GM21528 (cell line): ENCODE results near the gene STK39.

Experiments
- ATAC-seq: cut with Tn5 transposase; IDR thresholded peaks from one replicate; pipeline ENCODE4 v1.9.1; 2021; ENCODE audit warnings: mild to moderate bottlenecking, moderate library complexity; ENCODE audit not compliant: unreplicated experiment, low FRiP score

The STK39 gene

DNA sequence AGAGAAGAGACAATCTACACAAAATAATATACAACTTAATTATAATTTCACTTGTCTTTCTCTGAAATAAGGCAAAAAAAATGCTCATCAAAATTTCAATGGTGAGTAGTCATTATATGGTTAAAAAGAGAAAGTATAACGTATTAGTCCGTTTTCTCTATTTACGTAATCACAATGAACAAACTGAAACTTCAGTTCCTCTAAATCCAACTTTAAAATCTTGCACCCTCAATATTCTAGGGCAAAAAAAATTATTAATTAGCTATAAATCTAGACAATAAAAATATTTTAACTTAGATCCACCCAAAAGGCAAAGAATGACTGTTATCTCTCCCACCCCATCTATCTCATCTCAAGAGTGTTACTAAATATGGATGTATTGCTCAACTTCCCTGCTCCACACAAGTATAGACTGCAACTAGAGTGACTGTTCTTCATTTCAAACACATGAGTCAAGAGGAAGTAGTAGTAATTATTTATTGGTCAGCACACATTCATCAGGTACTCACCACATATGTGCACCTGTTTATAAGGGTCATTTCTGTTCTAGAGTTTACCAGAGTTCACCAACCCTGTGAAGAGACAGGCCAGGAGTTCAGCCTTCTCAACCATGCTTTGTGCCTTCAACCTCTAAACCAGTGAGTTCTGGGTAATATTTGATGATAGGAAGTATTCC lies 36.4 kb downstream of the STK39 start:
- ATAC-seq: no peak

DNA sequence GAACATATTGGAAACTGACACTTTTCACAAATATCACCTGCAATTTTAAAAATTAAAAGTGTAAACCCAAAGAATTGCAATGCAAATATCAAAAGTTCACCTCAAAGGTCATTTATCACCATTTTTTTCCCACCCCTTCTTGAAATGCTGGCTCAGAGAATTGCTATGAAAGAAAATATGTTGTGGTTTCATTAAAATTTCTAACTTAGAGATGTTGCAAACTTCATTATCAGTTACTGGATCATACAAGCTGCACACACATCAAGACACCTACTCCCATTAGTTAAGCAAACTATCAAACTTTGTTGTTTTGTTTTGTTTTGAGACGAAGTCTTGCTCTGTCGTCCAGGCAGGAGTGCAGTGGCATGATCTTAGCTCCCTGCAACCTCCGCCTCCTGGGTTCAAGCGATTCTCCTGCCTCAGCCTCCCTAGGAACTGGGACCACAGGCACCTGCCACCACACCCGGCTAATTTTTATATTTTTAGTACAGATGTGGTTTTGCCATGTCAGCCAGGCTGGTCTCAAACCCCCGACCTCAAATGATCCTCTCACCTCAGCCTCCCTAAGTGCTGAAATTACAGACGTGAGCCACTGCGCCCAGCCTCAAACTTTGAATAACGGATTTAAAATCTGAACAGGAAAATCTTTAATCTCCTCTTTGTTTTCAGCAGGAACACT lies 37.0 kb downstream of the STK39 start:
- no peak for ATAC-seq

DNA sequence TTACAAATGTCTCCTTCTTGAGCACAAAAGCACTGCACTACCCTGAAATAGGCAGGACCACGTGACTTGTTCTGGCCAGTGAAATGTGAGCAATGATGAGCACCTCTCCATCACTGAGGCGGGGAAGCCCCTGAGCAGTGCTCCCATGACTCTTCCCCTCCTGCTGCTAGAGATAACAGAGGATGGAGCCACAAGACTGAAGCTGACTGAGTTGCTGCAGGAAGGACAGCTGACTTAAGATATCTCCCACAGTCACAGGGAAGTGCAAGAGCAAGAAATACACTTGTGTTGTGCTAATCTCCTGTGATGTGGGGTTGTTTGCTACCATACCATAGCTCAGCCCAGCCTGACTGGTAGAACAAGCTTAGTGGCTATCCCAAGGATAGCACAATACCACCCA lies 38.7 kb downstream of the STK39 start:
- ATAC-seq: no peak

DNA sequence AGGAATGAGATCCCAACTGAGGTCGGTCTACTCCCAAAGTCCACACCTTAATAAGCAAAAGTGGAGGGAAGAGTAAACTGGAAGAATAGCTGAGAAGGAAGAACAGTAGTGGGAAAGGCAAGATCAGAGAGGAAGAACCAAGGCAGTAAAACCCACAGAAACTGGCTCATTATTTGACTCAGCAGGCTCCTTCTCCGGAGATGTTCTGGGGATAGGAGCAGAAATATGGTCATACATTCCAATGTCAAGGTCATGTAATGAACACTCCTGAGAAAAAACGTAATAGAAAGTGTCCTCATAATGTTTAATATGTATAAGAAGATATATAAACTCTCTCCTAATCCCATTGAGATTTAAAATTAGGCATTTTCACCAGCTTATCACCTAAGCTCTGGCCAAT lies 39.5 kb downstream of the STK39 start:
- no peak for ATAC-seq

DNA sequence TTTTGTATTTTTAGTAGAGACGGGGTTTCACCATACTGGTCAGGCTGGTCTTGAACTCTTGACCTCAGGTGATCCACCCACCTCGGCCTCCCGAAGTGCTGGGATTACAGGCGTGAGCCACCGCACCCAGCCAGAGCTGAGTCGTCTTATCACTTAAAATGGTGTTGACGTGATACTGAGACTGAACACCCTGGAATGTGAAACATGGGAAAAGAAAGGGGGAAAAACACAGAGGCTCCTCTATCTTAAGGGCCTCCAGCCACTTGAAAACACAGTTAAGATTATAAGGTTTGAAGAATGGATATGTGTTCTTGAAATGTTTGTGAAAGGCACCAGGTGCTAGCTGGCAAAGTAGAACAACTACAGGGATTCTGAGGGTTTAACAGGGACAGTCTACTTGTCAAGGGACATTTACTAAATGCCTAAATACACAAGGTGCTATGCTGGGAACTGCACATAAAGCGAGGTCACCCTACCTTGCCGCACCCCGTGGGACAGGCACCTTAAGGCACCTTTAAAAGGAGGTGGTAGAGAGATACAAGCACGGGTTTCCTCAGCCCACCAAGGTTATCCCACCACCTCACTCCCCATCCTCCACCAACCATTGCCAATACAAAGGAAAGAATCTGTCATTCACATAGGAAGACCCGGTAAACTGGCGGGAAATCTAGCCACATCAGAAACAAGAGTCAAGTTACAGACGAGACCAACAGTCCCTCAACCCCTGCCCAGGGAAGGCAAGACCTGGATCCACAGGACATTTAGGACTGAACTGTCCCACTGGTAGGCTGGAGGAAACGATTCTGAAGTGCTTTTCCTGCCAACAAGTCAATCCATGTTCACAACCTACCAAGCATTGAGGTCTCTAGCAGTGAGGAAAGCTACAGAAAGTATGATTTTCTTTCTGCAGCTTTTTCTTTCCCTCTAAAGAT lies 43.4 kb downstream of the STK39 start:
- ATAC-seq: no peak

DNA sequence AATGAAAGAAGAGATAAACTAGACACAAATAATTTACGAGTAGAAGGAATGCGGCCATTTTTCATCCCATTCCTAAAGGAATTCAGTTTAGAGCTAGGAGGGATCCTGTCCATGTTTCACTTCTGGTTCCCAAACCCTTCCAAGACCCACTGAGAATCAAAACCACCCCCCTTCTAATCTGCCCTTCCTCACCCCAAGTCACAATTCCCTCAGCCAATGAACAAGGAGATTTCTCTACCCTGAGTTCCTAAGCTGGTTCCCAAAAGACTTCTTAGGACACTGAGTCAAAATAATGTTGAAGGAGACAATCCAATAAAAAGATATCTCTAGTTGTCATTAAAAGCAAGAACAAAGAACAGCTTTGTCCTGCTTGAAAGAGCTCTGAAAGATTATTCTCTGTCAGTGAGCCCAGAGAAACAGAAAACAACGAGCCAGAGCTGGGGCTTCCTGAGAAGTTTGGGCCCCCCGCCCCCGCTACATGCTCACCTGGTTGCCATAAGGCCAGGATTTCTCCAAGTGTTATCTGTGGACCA lies 45.7 kb downstream of the STK39 start:
- no peak for ATAC-seq

DNA sequence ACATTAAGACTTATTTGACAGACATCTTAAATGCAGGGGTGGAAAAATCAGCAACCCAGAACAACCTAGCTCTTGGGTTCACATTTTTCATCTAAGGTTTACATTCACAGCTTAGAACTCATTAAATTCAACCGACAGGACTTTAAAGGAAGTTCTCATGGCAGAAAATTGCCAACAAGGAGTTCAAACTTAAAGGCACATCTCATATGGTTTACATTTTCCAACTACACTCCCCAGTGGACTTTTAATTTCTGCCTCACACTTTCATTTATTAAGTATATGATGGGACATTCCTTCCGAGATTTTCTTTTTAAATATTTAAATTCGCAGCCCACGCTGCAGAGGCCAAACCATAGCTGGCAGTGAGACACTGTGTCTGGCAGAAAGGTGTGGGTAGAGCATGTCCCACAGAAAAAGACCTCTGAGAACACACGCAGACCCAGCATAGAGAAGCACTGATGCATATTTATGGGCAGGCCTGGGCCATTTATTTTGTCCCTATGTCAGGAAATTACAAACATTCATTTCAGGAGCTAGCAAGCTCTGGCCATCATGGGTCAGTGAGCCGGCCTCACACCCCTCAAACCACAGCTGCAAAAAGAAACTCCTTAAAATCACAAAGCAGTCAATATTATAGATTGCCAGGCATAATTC lies 46.3 kb downstream of the STK39 start:
- ATAC-seq: no peak

DNA sequence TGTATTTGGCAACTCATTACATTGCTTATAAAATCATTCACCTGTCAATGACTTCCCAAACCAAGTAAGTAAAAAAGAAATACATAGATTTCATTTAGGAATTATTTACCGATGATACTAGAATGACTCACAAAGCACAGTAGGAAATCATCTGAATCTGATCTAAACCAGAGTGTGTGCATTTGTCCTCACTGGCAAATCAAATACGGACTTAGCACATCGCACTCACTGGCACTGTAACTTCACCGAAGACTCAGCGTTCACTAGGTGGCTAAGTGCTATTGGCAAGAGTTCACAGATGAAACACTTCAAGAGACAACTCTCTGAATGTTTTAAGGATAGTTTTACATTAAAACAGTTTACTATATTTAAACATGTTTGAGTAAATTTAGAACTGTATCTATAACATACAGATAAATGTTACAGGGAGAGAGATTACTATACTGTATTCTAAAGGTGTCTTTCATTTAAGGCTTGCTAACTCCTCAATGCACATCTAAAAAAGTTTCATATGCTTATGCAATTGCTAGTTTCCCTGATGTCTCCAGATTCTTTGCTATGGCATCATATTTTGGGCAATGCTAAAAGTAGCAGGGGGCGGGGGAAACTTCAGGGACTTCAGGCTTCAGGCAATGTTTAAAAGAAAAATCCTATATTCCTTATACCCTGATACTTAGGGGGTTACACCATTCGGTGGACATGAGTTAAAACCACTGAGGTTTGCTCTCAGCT lies 48.8 kb downstream of the STK39 start:
- no peak for ATAC-seq

DNA sequence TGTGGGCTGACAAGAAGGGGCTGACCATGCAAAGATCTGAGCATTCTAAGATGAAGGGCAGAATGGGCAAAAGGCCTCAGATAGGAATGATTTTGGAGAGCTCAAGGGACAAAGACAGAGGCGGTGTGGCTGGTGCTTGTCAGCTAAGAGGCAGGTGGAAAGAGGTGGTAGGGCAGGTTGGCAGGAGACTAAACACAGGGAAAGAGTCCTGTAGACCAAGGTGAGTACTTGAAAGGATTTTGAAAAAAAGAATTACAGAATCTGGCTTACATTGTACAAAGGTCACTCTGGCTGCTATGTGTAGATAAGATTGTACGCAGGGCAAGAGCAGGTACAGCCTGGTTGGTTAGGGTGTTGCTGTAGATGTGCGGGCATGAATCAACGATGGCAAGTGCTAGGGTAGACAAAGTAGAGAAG lies 50.6 kb downstream of the STK39 start:
- ATAC-seq: no peak

DNA sequence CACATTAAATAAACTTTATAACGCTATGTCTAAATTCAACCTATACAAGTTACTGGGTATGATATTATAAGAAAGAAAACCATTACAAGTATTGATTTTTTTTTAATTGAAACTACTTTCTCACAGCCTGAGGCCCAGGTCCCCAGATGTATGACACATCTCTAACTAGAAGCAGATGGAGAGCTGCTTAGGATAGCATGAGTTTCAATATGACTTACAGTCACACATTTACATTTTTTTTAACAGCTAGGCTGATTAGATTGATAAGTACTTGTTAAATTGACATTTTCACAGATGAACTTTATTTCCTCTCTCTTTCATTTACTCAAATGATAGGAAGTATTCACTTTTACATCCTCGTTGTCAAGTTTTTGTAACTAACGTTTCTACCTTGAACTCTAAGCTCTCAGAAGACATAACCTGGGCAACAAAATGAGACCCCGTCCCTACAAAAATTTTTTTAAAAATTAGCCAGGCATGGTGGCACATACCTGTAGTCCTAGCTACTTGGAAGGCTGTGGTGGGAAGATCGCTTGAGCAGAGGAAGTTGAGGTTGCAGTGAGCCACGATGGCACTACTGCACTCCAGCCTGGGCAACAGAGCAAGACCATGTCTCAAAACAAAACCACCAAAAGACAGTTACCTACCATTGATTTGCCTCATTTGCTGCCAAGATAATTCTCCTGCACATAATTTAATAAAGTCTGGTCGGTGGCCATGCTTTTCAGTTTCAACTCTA lies 52.4 kb downstream of the STK39 start:
- peak; percentile 95 for ATAC-seq

DNA sequence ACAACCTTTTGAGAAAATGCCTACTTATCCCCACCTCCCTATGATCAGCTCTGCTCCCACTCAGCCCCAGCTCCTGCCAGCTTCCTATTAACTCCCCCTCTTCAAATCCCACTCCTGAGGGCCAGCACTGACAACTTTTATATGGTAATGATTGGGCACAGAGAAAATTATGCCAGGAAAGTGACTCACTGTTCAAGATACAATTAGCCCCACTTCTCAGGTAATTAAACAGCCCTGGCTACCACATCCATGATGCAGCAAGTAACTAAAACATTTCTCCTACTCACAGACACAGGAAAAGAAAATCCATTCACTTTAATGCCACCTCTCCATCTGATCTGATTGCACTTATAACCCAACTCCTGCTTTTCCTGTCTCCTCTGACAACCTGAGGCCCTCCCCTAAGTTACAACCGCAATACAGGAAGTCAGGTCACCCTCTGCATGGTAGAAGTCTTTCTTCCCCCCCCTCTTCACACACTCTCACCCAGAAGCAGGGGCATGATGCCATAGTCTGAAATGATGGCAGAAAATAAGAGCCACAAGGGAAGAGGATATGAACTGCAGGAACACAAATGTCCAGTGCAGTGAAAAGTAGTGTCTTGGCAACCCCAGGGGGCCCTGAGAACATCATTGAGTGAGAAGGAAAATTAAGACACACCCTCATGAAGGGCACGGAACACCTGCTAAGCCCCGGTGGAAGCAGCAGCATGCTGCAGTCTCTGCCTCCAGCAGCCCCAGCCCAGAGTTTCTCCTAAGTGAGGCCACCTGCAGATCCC lies 54.4 kb downstream of the STK39 start:
- no peak for ATAC-seq

DNA sequence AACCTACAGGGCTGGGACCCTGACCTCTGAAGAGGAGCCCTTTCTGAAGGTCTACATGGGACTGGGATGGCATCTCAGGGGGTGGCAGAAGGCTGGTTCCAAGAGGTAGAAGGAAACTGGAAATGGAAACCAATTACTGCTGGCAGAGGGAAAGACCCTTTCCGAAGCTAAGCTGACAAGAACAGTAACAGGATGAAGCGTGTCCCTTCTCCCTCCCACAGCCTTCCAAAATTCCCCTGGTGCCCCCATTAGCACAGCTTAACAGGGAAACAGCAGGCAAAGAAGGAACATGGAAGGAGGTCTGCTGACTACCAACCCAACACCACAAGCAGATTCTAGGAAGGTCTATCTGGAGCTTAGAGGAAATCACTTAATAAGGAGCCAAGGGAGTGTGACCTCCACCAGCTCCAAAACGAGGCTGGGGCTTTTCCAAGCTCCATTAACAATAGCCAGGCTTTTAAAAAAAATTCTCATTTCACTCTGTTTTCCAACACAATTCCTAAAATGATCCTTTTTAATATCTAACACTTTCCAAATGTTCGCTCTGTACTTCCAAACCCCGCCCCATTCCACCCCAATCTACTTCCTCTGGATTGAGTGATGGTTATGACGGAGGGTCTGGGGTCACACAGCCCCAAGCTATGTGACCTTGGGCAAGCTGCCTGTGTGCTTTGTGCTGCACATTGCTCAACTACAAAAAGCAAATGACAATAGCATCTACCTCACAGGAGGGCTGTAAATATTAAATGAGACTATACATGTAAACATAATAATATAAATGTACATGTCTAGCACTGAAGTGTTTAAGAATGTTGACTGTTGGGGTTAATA lies 55.2 kb downstream of the STK39 start:
- ATAC-seq: no peak

DNA sequence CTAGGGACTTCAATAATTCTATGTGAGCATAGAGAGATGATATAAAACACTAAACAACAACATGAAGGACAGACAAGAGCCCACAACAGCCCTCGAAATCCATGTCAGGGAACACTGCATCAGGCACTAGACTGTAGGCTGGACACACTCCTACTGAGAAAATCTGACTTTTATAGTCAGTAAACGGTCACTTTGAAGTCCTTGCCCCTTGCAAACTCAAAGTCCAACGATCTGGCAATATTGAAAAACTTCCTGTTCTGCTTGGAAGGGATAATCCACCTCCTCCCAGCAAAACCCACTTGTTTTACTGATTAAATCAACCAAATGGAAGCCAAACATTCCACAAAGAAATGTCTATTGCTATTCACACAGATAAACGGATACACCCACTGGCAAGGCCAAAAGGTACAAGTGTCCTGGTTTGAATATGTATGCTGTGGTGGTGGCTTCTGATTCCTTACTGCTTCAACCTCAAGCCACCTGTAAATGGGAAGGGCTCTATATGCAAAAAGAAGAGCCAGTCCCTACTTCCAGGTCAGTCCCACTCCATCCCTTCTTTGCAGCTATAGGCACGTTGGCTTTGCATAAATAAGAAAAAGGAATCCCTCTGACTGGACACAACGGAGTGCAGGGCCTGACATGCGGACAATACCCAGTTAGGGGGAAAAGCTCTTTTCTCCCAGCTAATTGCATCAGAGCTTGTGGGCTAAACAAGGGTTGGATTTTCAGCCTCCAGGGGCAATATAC lies 56.6 kb downstream of the STK39 start:
- no peak for ATAC-seq

DNA sequence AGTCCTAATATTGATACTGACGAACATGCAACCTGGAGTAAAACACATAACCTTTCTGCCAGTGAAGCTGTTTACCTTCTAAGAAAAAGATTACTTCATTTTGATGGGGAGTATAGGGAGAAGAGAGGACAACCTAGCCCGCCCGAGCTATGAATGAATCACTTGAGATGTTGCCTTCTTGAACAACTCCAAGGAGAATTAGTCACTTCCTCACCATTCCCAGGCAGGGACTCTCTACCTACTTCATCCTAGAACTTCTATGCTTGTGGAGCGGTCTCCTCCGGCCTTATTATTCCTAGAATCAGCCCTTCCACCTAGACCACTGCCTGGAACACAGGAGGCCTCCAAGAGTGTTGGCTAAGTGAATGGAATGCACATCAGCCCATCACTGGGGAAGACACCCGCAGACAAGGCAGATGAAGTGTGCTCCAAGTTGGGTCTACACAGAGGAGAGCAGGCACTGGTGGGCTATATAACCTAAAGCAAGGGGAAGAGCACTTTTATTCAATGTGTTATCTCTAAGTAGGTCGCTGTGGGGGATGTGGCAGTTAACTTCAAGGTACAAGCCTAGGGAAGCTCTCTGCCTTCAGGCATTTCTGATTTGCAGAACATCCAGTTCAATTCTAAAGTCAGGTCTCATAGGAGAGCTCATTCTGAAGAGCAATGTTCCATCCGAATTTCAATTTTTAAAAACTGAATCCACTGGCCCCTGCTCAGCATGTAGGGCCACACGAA lies 57.4 kb downstream of the STK39 start:
- no peak for ATAC-seq

DNA sequence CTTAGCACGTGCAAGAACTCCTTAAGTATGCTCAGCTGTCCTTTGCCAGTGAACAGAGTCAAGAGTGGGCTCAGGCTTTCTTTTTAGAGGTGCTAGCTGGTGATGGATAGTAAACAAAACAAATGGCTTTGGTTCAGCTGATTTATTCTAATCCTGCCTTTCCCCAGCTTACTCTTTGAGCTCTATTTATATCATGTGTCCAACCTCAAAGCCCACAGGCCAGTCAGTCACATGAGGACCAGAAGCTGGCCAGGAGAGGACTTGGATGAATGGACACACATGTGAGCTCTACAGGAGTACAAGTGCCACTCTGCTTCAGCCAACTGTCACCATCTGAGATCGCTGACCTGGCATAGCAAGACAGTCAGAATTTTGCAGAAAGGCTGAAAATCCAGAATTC lies 59.4 kb downstream of the STK39 start:
- no peak for ATAC-seq

DNA sequence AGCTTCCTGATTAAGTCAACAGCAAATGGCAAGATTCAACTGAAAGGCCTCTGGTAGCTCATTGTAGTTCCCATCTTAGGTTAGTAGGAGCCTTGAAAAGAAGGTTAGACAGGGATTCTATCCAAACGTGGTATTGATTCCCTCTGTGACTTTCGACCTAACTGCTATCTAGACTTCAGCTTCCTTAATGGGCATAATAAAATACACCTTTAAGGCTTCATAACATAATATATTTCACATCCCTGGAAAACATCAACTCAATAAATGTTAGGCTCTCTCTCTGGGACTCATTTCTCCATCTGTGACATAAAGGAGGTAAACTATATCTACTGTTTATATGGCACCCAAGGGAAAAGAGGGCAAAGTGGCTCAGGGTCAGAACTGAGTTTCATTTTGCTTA lies 60.9 kb downstream of the STK39 start:
- ATAC-seq: no peak
